Gastrocnemius medialis (tissue), 4 donors: ENCODE data around the gene OR1S2. TPM values are rescaled to one million over a fixed set of nuclear protein-coding genes. Genes with fewer than 3 reads are reported as not detected.

Source experiments
- ATAC-seq, 2 donors: fragments of 150-250 bp; one replicate each; pipeline ENCODE4 v1.9.1; 2016
- DNase-seq, 2 donors: peaks; one replicate each; pipeline ENCODE4 v3.0.0-alpha.2; 2019
- H3K27ac ChIP-seq, 4 donors: fragments of 200-600 bp; sonication (generic); 1 replicate in 1 of 4; 2 replicates in 3 of 4; pipeline ENCODE4 v1.5.1; 2016 to 2018; ENCODE audit warnings: mild to moderate bottlenecking in 2 of 4, moderate library complexity in 1 of 4
- H3K27me3 ChIP-seq, 3 donors: fragments of 200-600 bp; sonication (generic) in 2 of 3; 1 replicate in 1 of 3; 2 replicates in 2 of 3; pipeline versions ENCODE4 v1.5.1 to v1.6.0; 2016 to 2019; ENCODE audit warnings: mild to moderate bottlenecking in 1 of 3, moderate library complexity in 1 of 3
- H3K36me3 ChIP-seq, 2 donors: fragments of 200-600 bp; sonication (generic) in 1 of 2; one replicate each; pipeline ENCODE4 v1.5.1; 2017 to 2018
- H3K4me1 ChIP-seq, 2 donors: fragments of 200-600 bp; sonication (generic) in 1 of 2; one replicate each; pipeline ENCODE4 v1.5.1; 2016 to 2017; ENCODE audit warnings: mild to moderate bottlenecking in 2 of 2
- H3K4me3 ChIP-seq, 4 donors: fragments of 200-600 bp; sonication (generic) in 3 of 4; 1 replicate in 1 of 4; 2 replicates in 3 of 4; pipeline ENCODE4 v1.5.1; 2016 to 2019; ENCODE audit warnings: mild to moderate bottlenecking in 2 of 4
- H3K9me3 ChIP-seq, 3 donors: fragments of 200-600 bp; sonication (generic) in 2 of 3; 1 replicate in 1 of 3; 2 replicates in 2 of 3; pipeline ENCODE4 v1.5.1; 2016 to 2019
- POLR2A ChIP-seq, 2 donors: fragments of 450-650 bp; IDR thresholded peaks; one replicate each; pipeline ENCODE4 v1.6.1; 2017; ENCODE audit warnings: antibody characterized with exemption in 2 of 2, mild to moderate bottlenecking in 2 of 2, moderate library complexity in 2 of 2
- in situ Hi-C, 4 donors: fragments of 200-750 bp; cut with MboI; loops; one replicate each; pipeline versions ENCODE4 v1.15.0 to v1.8.0; 2017; ENCODE audit warnings: low sequenced_read_pairs in 4 of 4
- intact Hi-C: fragments of 100-400 bp; cut with DNase I; formaldehyde crosslinking; loops from one replicate; pipeline ENCODE4 v1.15.1; 2023; ENCODE audit warnings: low total_unique reads
- total RNA-seq, 4 donors: library from RNA; depleted of rRNA; stranded (reverse); fragments of >200 nt; gene quantifications; one replicate each; pipeline versions ENCODE4 v1.1.0 to v1.2.3, GENCODE V29; 2016
- TF ChIP-seq, protein P1 (sequence below), 5 experiments: fragments of 450-650 bp in 3 of 5; fragments of 200-600 bp in 2 of 5; sonication (generic) in 2 of 5; IDR thresholded peaks in 4 of 5; conservative IDR thresholded peaks in 1 of 5; 1 replicate in 4 of 5; 2 replicates in 1 of 5; pipeline ENCODE4 v1.5.1; 2016 to 2019; ENCODE audit warnings: antibody characterized with exemption in 5 of 5, mild to moderate bottlenecking in 3 of 5, moderate library complexity in 3 of 5

Gene OR1S2
- total RNA-seq, 4 donors from 2014 or later: not detected

- no peak for DNase-seq
- no peaks in the 10 kb centered on the region for H3K9me3 ChIP-seq
- ATAC-seq: no peak
- no peak overlapping the region for H3K27ac ChIP-seq
- intact Hi-C loops: no loop called here
- no peaks in the 10 kb centered on the region for H3K4me1 ChIP-seq
- TF ChIP-seq, protein P1, sequence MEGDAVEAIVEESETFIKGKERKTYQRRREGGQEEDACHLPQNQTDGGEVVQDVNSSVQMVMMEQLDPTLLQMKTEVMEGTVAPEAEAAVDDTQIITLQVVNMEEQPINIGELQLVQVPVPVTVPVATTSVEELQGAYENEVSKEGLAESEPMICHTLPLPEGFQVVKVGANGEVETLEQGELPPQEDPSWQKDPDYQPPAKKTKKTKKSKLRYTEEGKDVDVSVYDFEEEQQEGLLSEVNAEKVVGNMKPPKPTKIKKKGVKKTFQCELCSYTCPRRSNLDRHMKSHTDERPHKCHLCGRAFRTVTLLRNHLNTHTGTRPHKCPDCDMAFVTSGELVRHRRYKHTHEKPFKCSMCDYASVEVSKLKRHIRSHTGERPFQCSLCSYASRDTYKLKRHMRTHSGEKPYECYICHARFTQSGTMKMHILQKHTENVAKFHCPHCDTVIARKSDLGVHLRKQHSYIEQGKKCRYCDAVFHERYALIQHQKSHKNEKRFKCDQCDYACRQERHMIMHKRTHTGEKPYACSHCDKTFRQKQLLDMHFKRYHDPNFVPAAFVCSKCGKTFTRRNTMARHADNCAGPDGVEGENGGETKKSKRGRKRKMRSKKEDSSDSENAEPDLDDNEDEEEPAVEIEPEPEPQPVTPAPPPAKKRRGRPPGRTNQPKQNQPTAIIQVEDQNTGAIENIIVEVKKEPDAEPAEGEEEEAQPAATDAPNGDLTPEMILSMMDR (IDR thresholded peaks at IDR 0.05 in 4 of 5, conservative IDR thresholded peaks at IDR 0.05 in 1 of 5): no peak
- TF ChIP-seq POLR2A (IDR thresholded peaks at IDR 0.05): no peak
- in situ Hi-C loops: no loop called here
- no peaks in the 10 kb centered on the region for H3K36me3 ChIP-seq
- no peaks in the 10 kb centered on the region for H3K27me3 ChIP-seq
- H3K4me3 ChIP-seq: no peak overlapping the region
These were observed 4.7 kb downstream of the OR1S2 start for GRCh38 chr11:58199271-58199670.

- ATAC-seq: no peak
- Histone ChIP-seq H3K4me3 (no peak overlapping the region), H3K27me3 (no peaks in the 10 kb centered on the region), H3K36me3 (no peaks in the 10 kb centered on the region), H3K4me1 (no peaks in the 10 kb centered on the region), H3K27ac (no peak overlapping the region), H3K9me3 (no peaks in the 10 kb centered on the region)
- TF ChIP-seq, protein P1 (IDR thresholded peaks at IDR 0.05 in 4 of 5, conservative IDR thresholded peaks at IDR 0.05 in 1 of 5): no peak
- no peak for TF ChIP-seq POLR2A (IDR thresholded peaks at IDR 0.05)
- DNase-seq: no peak
- intact Hi-C loops: no loop called here
- in situ Hi-C loops: no loop called here
These were observed 8.0 kb downstream of the OR1S2 start for GRCh38 chr11:58195939-58196338.

DNA sequence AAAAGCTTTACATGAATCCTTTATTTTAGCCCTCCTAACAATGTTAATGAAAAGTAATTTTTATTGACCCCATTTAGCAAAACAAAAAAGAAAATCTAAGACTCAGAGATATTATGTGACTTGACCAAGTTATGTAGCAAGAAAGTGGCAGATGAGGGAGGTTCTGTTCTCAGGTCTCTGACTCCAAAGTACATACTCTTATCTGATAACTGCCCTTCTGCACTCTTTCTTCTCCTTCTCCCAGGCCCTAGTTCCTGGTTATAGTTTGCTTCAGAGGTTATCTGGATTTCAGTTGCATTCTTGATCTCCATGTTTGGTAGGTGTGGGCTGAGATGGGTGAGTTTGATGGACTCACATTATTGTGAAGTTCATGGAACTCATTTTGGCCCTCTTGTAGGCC lies 10.6 kb downstream of the OR1S2 start:
- in situ Hi-C loops: no loop called here
- DNase-seq: no peak

GRCh38 chr11:58192229-58192628 lies 11.7 kb downstream of the OR1S2 start:
- no peak overlapping the region for H3K4me3 ChIP-seq
- H3K27ac ChIP-seq: no peak overlapping the region
- in situ Hi-C loops (no loop called here), intact Hi-C loops (no loop called here)
- H3K36me3 ChIP-seq: no peaks in the 10 kb centered on the region
- TF ChIP-seq, protein P1 (IDR thresholded peaks at IDR 0.05 in 4 of 5, conservative IDR thresholded peaks at IDR 0.05 in 1 of 5): no peak
- no peak for TF ChIP-seq POLR2A (IDR thresholded peaks at IDR 0.05)
- no peaks in the 10 kb centered on the region for H3K27me3 ChIP-seq
- DNase-seq: no peak
- H3K9me3 ChIP-seq: no peaks in the 10 kb centered on the region
- ATAC-seq: no peak
- H3K4me1 ChIP-seq: no peaks in the 10 kb centered on the region

More for the DNA sequence above, 10.6 kb downstream of the OR1S2 start:
- intact Hi-C loops: no loop called here
- no peak overlapping the region for H3K27ac ChIP-seq
- TF ChIP-seq, protein P1 (IDR thresholded peaks at IDR 0.05 in 4 of 5, conservative IDR thresholded peaks at IDR 0.05 in 1 of 5): no peak
- TF ChIP-seq POLR2A (IDR thresholded peaks at IDR 0.05): no peak
- H3K4me3 ChIP-seq: no peak overlapping the region
- no peaks in the 10 kb centered on the region for H3K27me3 ChIP-seq
- H3K9me3 ChIP-seq: no peaks in the 10 kb centered on the region
- ATAC-seq: no peak
- no peaks in the 10 kb centered on the region for H3K4me1 ChIP-seq
- no peaks in the 10 kb centered on the region for H3K36me3 ChIP-seq

DNA sequence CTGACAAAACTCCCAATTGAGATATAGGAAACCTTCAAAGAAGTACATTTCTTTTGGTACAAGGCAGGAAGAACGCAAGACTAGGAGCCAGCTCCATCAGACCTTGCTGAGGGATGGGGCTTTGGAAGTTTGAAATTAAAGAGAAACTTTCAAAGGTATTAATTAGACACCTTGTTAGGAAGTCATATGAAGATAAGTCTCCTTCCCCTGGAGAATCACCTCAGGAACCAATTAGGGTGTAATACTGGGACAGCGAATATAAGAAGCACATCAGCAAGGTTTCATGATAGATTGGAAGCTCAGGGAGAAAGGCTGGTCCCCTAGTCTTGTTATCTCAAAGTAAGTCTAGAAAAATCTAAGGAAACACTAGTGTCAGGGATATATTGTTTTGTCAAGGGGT lies 15.2 kb downstream of the OR1S2 start, which contains the start of gene OR9Q2:
Gene OR9Q2, plus strand, starts transcription at position 301 of the 400 bp plus-strand sequence. CDS start 1,421 bp downstream, outside the sequence.
- no peak for ATAC-seq
- H3K27ac ChIP-seq: no peak within 1 kb of the TSS
- in situ Hi-C loops: no loop called here

More for the DNA sequence above, 15.2 kb downstream of the OR1S2 start, which contains the start of gene OR9Q2:
- no peak within 1 kb of the TSS for H3K4me3 ChIP-seq
- H3K27me3 ChIP-seq: no peaks in the 10 kb centered on the region
- no peaks in the 10 kb centered on the region for H3K9me3 ChIP-seq
- H3K4me1 ChIP-seq: no peaks in the 10 kb centered on the region
- no peaks in the 10 kb centered on the region for H3K36me3 ChIP-seq
- intact Hi-C loops: no loop called here
- TF ChIP-seq, protein P1 (IDR thresholded peaks at IDR 0.05 in 4 of 5, conservative IDR thresholded peaks at IDR 0.05 in 1 of 5): no peak
- no peak for TF ChIP-seq POLR2A (IDR thresholded peaks at IDR 0.05)
- DNase-seq: no peak
